HUES48 (cell line): Measurements from ENCODE around the gene DENND11.

Experiments used
- H3K27ac ChIP-seq: one replicate; pipeline ENCODE4 v1.7.0; 2013; ENCODE audit warnings: low read depth, low read length, inconsistent platforms
- H3K27me3 ChIP-seq: 2 replicates; pipeline ENCODE4 v1.6.1; 2013; ENCODE audit warnings: mild to moderate bottlenecking, low read length; ENCODE audit not compliant: control insufficient read depth, insufficient read depth
- H3K36me3 ChIP-seq: 2 replicates; pipeline ENCODE4 v1.6.1; 2013; ENCODE audit warnings: low read length; ENCODE audit not compliant: control insufficient read depth, insufficient read depth
- H3K4me1 ChIP-seq: 2 replicates; pipeline ENCODE4 v1.6.1; 2013; ENCODE audit warnings: mild to moderate bottlenecking, low read length; ENCODE audit not compliant: control insufficient read depth, insufficient read depth
- H3K4me3 ChIP-seq: 2 replicates; pipeline ENCODE4 v1.5.1; 2013; ENCODE audit warnings: mild to moderate bottlenecking, low read depth, low read length
- H3K9ac ChIP-seq: 2 replicates; pipeline ENCODE4 v1.6.1; 2013; ENCODE audit warnings: mild to moderate bottlenecking, low read depth, low read length, moderate library complexity
- H3K9me3 ChIP-seq: 2 replicates; pipeline ENCODE4 v1.6.1; 2013; ENCODE audit warnings: low read length; ENCODE audit not compliant: control insufficient read depth, insufficient read depth

The DENND11 gene

DNA sequence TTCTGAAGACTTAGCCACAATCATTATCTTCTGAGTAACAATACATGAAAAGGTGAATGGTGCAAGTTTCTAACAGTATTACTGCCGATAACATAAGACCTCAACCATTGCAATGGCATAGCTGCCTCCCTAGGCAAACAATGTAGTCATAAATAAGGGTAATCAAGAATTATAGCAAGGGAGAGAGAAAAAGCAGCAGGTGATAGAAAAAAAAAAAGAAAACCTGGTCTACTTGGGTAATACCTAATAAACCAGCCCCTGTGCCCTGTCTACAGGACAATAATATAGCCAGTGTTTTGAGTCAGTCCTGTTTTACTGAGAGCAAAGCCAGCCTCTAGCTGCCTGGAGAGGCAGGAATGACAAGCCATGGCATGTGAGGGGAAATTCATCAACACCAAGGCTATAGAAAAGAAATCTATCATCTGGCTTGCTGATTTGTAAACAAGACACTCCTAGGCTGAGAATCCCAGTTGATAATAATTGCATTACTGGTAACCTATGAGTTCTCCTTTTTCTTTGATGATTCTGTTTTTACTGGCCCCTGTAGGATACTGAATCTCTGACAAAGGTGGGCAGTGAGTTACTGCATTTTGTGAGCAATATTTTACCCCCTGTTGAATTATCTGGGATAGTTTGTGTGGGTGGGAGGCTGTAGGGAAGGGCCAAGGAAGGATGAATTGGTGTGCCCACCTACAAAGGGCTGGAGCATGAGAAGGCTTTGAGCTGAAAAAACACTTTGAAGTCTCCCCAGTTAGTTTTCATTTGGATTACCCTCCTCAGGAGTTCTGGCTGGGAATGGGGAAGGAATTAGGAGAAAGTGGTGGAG lies 4.5 kb upstream of the DENND11 start:
- H3K36me3 ChIP-seq: no peaks in the 10 kb centered on the region
- H3K9ac ChIP-seq: no peak overlapping the region
- no peak overlapping the region for H3K4me3 ChIP-seq
- peak overlapping the region; percentile 23 for H3K27ac ChIP-seq
- peaks cover 16% of the 10 kb centered on the region for H3K27me3 ChIP-seq
- no peaks in the 10 kb centered on the region for H3K9me3 ChIP-seq
- peaks cover 16% of the 10 kb centered on the region for H3K4me1 ChIP-seq

DNA sequence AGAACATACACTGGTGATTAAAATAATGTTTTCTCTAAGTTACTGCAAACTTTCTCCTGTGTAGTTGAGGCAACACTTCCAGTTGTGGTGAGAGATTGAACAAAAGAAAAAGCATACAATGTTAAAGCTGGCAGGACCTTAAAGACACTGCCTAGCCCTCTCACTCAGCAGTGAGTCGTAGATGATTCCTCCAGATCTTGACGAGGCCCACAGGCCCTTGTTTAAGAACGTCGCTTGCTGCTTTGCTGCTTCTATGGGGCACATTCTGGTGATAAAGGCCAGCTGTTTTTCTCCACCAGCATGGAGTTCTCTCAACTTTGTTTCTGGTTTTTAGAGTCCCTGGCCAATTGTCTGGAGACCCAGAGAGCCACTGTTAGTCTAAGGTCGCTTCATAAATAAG lies 2.8 kb upstream of the DENND11 start:
- Histone ChIP-seq H3K27me3 (peaks cover 16% of the 10 kb centered on the region), H3K36me3 (no peaks in the 10 kb centered on the region), H3K4me3 (no peak overlapping the region), H3K9me3 (no peaks in the 10 kb centered on the region), H3K27ac (no peak overlapping the region), H3K4me1 (peaks cover 11% of the 10 kb centered on the region), H3K9ac (no peak overlapping the region)

DNA sequence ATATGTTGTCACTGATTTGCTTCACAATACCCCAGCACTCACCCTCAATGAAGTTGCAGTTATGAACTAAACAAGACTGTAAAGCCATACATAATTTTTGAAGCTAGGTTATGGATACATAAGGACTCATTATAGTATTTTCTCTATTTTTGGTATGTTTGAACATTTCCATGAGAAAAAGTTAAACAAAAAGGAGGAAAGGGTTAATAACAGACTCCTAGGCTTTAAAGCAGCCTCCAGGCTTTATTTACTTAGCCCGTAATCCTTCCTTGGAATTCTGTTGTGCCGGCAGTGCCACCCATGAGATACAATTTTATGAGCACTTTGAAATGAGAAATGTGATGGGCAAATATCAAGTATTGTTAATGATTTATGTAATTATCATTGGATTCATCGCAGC lies 2.1 kb upstream of the DENND11 start:
- no peak overlapping the region for H3K9ac ChIP-seq
- no peak overlapping the region for H3K4me3 ChIP-seq
- H3K27ac ChIP-seq: no peak overlapping the region
- peaks cover 12% of the 10 kb centered on the region for H3K4me1 ChIP-seq
- no peaks in the 10 kb centered on the region for H3K36me3 ChIP-seq
- no peaks in the 10 kb centered on the region for H3K9me3 ChIP-seq
- H3K27me3 ChIP-seq: peaks cover 16% of the 10 kb centered on the region

DNA sequence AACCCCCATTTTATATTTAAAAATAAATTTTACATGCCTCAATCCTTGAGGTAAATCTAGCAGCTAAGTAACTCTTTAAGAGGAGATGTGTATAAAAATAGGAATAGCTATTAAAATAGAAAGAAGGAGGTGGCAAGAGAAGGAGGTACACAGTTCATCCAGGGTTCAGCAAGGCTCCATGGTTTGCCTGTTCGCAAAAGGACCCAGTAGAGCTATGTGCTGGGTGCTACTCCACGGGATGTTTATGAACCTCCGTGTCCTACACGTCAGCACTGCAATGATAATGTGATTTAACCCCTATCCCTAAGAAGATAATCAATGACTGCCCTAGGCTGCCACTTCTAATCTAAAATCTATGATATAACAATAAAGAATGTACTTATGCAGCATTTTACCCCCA lies 926 bp upstream of the DENND11 start:
- H3K9me3 ChIP-seq: no peaks in the 10 kb centered on the region
- no peak overlapping the region for H3K9ac ChIP-seq
- H3K4me3 ChIP-seq: peak overlapping the region; percentile 81; the same call in 1 of the 2 replicates
- peaks cover 16% of the 10 kb centered on the region for H3K27me3 ChIP-seq
- no peak overlapping the region for H3K27ac ChIP-seq
- no peaks in the 10 kb centered on the region for H3K36me3 ChIP-seq
- H3K4me1 ChIP-seq: peaks cover 18% of the 10 kb centered on the region

DNA sequence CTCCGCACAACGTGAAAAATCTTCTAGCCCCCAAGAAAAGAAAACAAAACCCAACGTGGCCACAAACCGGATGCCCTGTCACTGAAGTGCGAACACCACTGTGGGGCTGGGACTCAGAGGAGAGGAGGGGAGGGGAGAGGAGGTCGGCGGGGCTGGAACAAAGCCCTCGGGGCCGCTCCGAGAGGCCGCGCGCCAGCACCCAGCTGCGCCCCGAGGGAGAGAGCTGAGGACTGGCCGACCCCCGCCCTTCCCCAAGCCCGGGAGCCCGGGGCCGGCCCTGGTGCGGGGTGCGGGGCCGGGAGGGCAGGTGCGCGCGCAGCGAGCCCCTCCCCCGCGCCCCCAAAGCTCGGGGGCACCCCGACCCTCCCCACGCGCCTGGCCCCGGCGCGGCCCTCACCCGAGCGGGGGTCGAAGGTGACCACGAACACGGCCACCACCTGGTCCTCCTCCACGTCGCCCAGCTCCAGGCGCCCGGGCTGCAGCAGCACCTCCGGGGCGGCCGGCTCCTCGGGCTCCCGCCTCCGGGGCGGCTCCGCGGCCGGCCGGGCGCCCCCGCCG lies 398 bp downstream of the DENND11 start:
- no peaks in the 10 kb centered on the region for H3K9me3 ChIP-seq
- H3K36me3 ChIP-seq: no peaks in the 10 kb centered on the region
- H3K4me1 ChIP-seq: peaks cover 31% of the 10 kb centered on the region
- peaks cover 16% of the 10 kb centered on the region for H3K27me3 ChIP-seq
- no peak overlapping the region for H3K9ac ChIP-seq
- peak overlapping the region; percentile 81 for H3K4me3 ChIP-seq
- H3K27ac ChIP-seq: peak overlapping the region; percentile 51

DNA sequence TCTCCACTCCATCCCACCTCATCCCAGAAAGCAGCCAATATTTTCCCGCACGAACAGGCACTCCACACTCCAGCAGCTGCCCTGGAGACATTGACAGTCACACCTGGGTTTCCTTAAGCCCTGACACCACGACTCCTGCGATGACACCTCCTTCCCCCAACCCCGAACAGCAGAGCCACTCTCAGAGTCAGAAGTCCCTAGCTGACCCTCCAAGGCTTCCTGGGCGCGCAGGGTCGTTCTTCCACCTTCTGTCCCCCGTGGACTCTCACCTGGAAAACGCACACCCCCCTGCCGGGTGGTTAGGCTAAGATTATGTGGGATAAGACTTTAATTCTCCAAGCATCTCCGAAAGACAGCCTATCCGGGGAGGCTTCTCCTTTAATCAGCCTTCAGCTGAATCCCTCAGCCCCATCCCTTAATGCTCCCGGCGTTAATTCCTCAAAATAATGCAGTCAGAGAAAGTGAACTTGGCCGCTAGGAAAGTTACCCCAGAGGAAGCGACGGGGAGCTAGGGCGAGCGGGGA lies 1.1 kb downstream of the DENND11 start:
- H3K9ac ChIP-seq: no peak overlapping the region
- no peak overlapping the region for H3K27ac ChIP-seq
- peaks cover 16% of the 10 kb centered on the region for H3K27me3 ChIP-seq
- peaks cover 31% of the 10 kb centered on the region for H3K4me1 ChIP-seq
- no peaks in the 10 kb centered on the region for H3K36me3 ChIP-seq
- peak overlapping the region; percentile 74 for H3K4me3 ChIP-seq
- no peaks in the 10 kb centered on the region for H3K9me3 ChIP-seq

DNA sequence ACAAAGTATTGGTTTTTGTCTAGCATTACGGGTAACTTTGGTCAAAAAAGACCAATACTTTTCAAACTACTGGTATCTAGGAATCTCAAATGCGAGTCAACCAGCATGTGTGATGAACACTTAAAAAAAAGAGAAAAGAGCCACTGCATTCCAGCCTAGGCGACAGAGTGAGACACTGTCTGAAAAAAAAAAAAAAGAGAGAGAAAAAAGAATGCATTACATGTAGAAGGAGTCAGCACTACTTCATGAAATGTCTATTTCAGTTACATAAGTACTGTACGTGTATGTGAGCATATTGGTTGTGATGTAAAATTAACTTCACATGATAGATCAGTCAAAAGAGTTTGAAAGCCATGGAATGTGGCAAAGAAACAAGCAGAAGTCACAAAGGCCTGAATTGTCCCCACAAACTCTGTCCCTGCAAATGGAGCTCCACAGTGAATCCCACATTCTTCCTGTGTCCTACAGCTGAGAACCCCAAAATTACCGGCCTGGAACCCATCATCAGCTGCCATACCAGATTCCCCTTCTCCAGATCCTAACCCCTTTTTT lies 1.6 kb downstream of the DENND11 start:
- Histone ChIP-seq H3K9me3 (no peaks in the 10 kb centered on the region), H3K4me1 (peaks cover 33% of the 10 kb centered on the region), H3K36me3 (no peaks in the 10 kb centered on the region), H3K27me3 (peaks cover 16% of the 10 kb centered on the region), H3K9ac (no peak overlapping the region), H3K27ac (no peak overlapping the region), H3K4me3 (peak overlapping the region; percentile 74)

DNA sequence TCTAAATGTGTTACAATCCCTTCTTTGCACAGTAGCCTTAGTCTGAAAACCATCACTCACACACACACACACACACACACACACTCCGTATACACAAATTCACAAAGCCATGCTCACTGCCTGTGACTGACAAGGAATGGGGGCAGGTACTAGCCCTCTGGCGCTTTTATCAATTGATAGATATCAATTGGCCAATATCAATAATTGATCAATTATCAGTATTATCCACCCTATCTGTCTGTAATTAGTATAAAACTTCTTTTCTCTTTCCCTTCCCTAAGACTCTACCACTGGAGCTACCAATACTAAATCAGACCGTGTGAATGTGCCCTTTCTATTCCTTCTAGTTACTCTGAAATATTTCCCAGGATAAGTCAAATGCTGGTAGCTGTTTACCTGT lies 2.1 kb downstream of the DENND11 start:
- Histone ChIP-seq H3K9me3 (no peaks in the 10 kb centered on the region), H3K9ac (no peak overlapping the region), H3K27ac (no peak overlapping the region), H3K4me3 (no peak overlapping the region), H3K4me1 (peaks cover 35% of the 10 kb centered on the region), H3K36me3 (no peaks in the 10 kb centered on the region), H3K27me3 (peaks cover 16% of the 10 kb centered on the region)

DNA sequence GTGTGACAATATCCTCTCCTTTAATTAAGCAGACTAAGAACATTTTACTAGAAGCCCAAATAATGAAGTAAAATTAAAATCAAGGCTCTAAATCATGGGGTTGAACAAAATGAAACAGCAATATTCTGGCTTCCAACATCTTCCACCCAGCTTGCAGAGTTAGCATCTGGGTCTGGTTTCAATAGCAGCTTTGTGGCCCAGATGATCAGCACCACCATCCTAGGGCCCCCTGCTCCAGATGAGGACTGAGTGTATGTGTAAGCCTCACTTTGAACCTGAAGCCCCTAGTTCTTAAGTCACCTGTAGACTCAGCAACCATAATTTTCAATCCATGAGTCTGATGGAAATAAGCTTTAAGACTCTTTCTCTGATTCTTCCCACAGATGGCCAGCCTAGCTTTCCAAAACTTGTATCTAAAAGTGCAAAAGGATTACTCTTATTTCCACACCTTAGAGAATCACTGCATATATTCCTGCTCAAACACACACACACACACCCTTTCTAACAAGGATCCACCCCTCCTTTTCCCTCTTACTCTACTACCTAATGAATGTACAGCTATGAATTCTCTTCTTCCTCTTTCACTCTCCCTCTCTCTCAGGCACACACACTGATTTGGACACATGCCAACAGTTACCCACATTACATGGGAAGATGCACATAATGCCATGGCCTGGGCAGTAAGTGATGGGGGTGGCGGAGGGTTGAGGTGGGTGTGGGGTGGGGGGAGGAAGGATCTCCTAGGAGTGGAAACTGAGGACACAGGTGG lies 3.5 kb downstream of the DENND11 start:
- Histone ChIP-seq H3K27ac (no peak overlapping the region), H3K9ac (no peak overlapping the region), H3K9me3 (no peaks in the 10 kb centered on the region), H3K4me1 (peaks cover 28% of the 10 kb centered on the region), H3K4me3 (no peak overlapping the region), H3K36me3 (no peaks in the 10 kb centered on the region), H3K27me3 (peaks cover 13% of the 10 kb centered on the region)

DNA sequence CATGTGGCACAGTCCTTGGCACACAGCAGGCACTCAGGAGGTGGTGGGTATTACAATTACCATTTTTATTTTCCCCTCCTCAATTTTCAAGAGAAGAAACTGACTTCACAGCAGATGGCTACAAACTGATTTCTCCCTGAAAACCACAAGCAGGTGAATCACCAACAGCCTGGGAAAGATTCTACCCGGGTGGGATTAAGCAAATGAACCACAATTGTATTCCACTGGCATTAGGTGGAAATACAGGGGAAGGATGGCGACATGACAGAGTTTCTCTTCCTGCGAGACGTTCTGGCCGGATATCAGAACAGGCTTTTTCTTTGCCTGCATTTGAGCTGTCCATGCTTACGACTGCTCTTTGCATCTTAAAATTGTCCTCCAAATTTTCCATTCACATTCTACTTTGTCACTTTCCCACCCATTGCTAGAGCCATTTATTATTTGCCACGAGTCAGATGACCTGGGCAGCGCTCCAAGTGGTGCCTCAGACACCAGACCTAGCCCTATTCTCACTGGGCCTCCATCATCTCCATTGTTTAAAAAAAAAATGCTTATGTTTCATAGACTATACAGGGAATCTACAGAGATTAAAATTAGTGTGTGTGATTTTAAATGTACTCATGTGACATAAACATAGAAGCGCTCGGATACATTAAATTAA lies 4.6 kb downstream of the DENND11 start:
- H3K4me3 ChIP-seq: no peak overlapping the region
- H3K36me3 ChIP-seq: no peaks in the 10 kb centered on the region
- H3K27me3 ChIP-seq: peaks cover 2% of the 10 kb centered on the region
- H3K27ac ChIP-seq: no peak overlapping the region
- H3K4me1 ChIP-seq: peaks cover 28% of the 10 kb centered on the region
- no peak overlapping the region for H3K9ac ChIP-seq
- H3K9me3 ChIP-seq: no peaks in the 10 kb centered on the region
